Stimulated activated CD8-positive, alpha-beta memory T cell treated with anti-CD3 and anti-CD28 coated beads, Interleukin-7, amount 100 ng/mL, for 48 hours (primary cell): ENCODE results near the gene FRS3.
"Not testable (repeated sequence)": the region's sequence is repeated elsewhere in the genome, so short reads cannot be mapped to it uniquely, and the experiment has no call there.

Experiments used
- DNase-seq, 2 donors: peaks; one replicate each; pipeline ENCODE4 v3.0.0-alpha.2; 2020; ENCODE audit warnings: low read depth in 1 of 2; ENCODE audit errors: extremely low read depth in 1 of 2

Gene FRS3

GRCh38 chr6:41779788-41780550 is at the start of gene FRS3:
TSS of gene FRS3 (minus strand) at chr6:41779900. CDS start at chr6:41776987, 2,913 bp downstream.
- peak; percentile 97 to 98 for DNase-seq

DNA sequence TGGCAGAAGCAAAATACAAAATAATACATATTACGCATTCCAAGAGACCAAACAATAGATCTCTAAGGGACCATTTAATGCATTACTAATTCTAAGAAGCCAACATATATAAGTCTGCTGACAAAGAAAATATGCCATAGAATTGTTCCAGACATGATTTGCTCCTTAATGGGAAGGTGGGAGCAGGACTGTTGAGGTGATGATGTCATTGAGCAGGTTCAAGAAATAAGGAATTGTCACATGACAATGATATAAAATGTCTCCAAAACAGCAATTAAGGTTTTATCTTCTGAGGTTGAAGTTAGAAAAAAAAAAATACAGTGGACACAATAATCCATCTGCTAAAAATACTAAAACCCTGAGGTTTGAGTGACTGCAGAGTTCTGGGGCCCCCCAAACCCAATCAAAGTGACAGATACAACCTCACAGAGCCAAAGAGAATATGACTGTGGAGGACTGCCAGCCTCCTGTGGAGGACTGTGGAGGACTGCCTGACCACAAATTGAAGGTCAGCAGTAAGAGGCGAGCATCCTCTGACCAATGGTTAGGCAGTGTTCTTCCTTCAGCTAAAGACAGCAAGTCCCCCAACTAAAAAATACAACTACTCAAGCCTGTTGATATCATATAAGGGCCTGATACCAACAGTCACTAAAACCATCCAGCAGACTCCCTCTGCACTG is 46.8 kb upstream of the FRS3 start:
- no peak for DNase-seq

GRCh38 chr6:41824571-41825569 is 45.2 kb upstream of the FRS3 start:
- DNase-seq = no peak

DNA sequence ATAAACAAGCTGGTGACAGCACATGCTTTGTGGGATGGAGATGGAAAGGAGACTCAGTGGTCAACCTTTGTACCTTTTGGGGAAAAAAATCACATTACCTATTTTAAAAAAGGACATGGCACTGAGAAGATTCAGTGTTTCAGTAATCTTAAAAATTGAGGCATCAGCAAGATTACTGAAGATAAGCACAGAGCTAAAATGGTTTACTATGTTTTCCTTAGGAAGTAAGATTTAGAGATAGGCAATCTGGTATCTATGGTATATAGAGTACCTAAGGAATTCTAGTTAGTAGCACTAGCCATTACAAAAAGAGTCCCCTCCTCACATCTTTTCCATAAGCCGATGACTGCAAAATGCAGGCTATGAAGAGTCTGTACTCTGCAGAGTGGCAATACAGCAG is 43.5 kb upstream of the FRS3 start:
- no peak for DNase-seq

DNA sequence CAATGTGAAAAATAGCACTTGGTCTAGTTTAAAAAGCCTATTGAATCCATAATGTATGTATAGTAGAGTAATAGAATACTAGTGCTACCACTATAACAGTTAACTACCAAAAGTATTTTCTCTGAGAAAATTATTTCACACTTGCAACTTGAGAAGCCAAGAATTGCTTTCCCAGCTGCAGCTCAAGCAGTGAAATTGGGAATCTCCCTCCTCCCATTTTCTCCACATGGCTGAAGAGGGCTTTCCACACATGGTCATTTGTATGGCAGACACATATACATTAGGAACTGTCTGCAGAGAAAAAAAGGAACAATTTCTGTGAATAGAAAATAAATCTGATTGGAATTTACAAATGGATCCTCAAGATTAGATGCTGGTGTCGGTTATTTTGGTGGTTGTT is 42.3 kb upstream of the FRS3 start:
- DNase-seq = no peak

GRCh38 chr6:41821266-41821665 is 41.6 kb upstream of the FRS3 start:
- no peak for DNase-seq

GRCh38 chr6:41818271-41819054 is 38.8 kb upstream of the FRS3 start:
- DNase-seq = no peak

GRCh38 chr6:41815587-41815986 is 35.9 kb upstream of the FRS3 start:
- no peak for DNase-seq

- no peak for DNase-seq
Observed at GRCh38 chr6:41814629-41815028, 34.9 kb upstream of the FRS3 start.

DNA sequence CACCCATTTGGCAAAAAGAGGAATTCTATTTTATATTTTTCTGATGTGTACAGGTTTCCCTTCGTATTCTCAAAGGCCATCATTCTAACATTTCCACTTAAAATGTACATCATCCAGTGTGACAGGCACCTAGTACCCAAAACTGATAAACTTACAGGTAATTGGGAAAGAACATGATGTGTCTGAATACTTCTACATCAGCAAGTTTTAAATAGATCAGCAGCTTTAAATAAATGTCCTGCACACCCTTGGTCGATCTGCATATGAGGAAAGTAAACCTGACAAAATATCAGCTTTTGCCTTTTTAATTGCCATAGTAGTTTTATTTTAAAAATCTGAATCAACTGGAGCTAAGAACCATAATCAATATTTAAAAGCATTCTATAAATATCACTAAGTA is 34.3 kb upstream of the FRS3 start:
- no peak for DNase-seq

- DNase-seq = no peak
Observed at GRCh38 chr6:41813469-41813868, 33.8 kb upstream of the FRS3 start.

DNA sequence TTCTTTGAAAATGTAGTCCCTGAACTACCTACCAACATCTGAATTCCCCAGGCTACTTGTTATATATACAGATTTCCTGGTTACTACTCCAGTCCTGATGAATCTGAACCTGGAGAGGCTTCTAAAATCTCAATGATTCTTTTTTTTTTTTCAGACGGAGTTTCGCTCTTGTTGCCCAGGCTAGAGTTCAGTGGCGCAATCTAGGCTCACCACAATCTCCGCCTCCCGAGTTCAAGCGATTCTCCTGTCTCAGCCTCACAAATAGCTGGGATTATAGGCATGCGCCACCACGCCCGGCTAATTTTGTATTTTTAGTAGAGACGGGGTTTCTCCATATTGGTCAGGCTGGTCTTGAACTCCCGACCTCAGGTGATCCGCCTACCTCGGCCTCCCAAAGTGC is 32.2 kb upstream of the FRS3 start:
- not testable (repeated sequence) for DNase-seq

DNA sequence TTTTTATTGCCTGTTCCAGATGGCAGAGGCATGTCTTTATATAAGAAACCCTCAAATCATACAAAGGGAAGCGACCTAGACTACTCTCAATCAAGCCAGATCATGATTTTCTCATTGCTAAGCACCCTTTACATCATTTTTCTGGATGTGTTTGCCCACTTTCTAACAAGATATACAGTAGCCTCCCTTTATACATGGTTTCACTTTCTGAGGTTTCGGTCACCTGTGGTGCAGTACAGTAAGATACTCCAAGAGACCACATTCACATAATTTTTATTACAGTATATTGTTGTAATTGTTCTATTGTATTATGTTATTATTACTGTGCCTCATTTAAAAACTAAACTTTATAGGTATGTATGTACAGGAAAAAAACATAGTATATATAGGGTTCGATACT is 31.4 kb upstream of the FRS3 start:
- no peak for DNase-seq

DNA sequence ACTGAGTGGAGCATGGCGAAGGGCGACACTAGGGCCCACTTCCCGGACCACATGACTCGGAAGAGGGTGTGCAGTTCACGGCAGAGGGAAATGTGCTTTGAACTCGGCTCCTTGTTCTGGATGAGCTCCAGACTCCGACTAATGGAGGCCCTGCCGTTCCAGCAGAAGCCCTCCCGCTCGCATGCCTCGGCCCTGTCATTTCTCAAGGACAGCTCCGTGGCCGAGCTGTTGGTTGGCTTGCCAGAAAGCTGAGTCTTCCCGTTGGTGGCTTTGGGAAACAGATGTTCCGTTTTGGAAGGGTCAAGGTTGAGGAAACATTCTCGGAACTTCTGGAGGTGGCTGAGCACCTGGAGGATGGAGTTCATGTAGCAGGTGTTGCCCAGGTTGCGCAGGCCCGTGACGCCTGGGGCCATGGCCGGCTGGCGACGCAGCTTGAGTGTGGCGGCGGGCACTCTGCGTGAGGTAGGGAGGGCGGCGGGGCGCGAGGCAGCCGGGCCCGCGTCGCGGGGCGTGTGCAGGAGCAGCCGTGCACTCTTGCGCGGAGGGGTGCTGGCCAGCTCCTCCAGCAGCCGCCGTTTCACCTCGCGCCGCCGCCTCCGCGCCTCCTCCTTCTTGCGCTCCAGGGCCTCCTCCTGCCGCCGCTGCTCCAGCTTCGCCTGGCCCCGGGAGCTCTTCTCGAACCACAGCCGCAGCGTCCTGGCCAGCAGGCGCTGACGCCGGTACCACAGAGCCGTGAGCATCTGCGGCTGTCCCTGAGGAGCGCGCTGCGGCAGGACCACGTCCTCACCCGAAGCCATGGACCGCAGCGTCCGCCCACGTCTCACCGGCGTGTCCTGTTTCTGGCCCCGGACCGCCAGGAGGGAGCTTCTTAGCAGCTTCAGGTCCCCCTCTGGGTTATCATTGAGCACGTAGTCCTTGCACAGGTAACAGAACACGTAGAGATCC is 26.4 kb upstream of the FRS3 start:
- DNase-seq = no peak

GRCh38 chr6:41801380-41801779 is 21.7 kb upstream of the FRS3 start:
- DNase-seq = no peak

DNA sequence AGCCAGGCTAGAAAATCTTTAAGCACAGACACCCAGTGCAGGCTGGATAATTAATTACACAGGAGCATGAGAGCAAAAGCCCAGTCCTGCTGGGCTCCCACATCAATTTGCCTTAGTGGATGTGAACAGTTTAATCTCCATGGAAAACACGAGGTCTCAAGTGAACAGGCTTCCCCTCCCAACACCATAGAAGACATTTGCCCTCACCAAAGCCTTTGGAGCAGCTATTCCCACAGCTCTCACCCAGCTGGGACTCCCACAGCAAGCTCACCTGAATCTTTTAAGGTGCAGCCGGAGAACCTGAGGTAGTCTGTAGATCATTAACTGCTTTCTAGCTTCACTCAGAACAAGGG is 19.8 kb upstream of the FRS3 start:
- DNase-seq = no peak

DNA sequence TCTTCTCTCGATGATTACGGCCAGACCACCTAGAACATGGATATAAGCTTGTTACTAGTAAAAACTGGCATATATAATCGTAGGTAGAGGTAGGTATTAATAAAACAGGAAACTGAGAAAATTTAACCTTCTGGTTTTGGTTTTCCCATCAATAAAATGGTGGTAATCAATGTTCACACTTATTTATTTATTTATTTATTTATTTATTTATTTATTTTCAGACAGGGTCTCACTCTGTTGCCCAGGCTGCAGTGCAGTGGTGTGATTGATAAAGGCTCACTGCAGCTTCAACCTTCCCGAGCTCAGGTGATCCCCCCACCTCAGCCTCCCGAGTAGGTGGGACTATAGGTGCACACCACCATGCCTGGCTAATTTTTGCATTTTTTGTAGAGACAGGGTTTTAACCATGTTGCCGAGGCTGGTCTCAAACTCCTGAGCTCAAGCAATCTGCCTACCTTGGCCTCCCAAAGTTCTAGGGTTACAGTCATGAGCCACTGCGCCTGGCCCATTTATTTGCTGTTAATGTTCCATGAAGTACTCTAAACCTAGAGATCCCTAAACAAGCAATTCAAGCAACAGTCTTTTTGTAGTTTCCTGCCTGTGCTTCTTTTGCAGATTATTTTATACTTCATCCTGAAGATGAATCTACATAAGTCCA is 19.3 kb upstream of the FRS3 start:
- DNase-seq = no peak

DNA sequence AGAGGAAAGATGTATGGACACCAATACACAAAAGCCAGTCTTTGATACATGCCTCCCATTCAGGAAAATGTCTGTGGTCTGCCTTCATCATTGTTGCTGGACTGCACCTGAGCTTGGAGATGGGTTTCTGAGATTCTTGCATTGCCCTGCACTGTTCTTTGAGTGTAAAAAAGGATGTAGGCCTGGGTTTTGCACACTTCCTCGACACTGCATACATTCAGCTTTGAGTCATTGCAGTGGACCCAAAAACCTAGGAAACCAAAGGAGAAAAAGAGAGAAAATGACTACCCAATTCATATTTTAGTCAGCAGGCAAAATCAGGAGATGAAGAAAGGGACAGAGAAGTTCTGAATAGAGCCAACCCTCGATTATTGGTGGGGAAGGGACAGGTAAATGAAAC is 16.8 kb upstream of the FRS3 start:
- no peak for DNase-seq

GRCh38 chr6:41791984-41792383 is 12.3 kb upstream of the FRS3 start:
- no peak for DNase-seq
